DOHH2 (cell line): ENCODE measurements around the gene BAD.
A peak's percentile ranks its signal among the peaks of the same experiment; 100 is the strongest.

Experiments
- H3F3A ChIP-seq: fragments of 200-600 bp; sonication (generic), shearing (Covaris generic); 2 replicates; pipeline ENCODE4 v1.6.0; 2016; ENCODE audit warnings: antibody characterized with exemption, mild to moderate bottlenecking; ENCODE audit not compliant: control insufficient read depth, insufficient read depth
- H3K27ac ChIP-seq: fragments of 200-600 bp; sonication (generic); 2 replicates; pipeline ENCODE4 v1.5.1; 2014; ENCODE audit warnings: low read depth, mild to moderate bottlenecking, low read length, moderate library complexity
- H3K27me3 ChIP-seq: fragments of 200-600 bp; sonication (generic); 2 replicates; pipeline ENCODE4 v1.6.1; 2014; ENCODE audit warnings: mild to moderate bottlenecking, low read length, mixed read lengths; ENCODE audit not compliant: control insufficient read depth
- H3K36me3 ChIP-seq: fragments of 200-600 bp; sonication (generic); 2 replicates; pipeline ENCODE4 v1.6.1; 2014; ENCODE audit warnings: mild to moderate bottlenecking, low read length, moderate library complexity, mixed read lengths; ENCODE audit not compliant: control insufficient read depth
- H3K4me1 ChIP-seq: fragments of 200-600 bp; sonication (generic); 2 replicates; pipeline ENCODE4 v1.6.1; 2014; ENCODE audit warnings: mild to moderate bottlenecking, low read length, mixed read lengths; ENCODE audit not compliant: control insufficient read depth
- H3K4me2 ChIP-seq: fragments of 200-600 bp; sonication (generic); 2 replicates; pipeline ENCODE4 v1.6.0; 2014; ENCODE audit warnings: mild to moderate bottlenecking, low read length, moderate library complexity
- H3K4me3 ChIP-seq: fragments of 200-600 bp; sonication (generic); 2 replicates; pipeline ENCODE4 v1.5.1; 2014; ENCODE audit warnings: mild to moderate bottlenecking, low read length, mixed read lengths
- H3K79me2 ChIP-seq: fragments of 200-600 bp; sonication (generic); 2 replicates; pipeline ENCODE4 v1.6.1; 2014; ENCODE audit warnings: mild to moderate bottlenecking, low read length, mixed read lengths; ENCODE audit not compliant: control insufficient read depth
- H3K9me2 ChIP-seq: fragments of 200-600 bp; sonication (generic); replicated peaks from 2 replicates; pipeline ENCODE4 v1.6.1; 2014; ENCODE audit warnings: mild to moderate bottlenecking, low read length, mixed read lengths; ENCODE audit not compliant: control insufficient read depth
- H3K9me3 ChIP-seq: fragments of 200-600 bp; sonication (generic); 2 replicates; pipeline ENCODE4 v1.6.1; 2014; ENCODE audit warnings: antibody characterized with exemption, low read length, mixed read lengths; ENCODE audit not compliant: control insufficient read depth, insufficient read depth
- H4K20me1 ChIP-seq: fragments of 200-600 bp; sonication (generic); 2 replicates; pipeline ENCODE4 v1.6.0; 2014; ENCODE audit warnings: low read depth, mild to moderate bottlenecking, antibody characterized with exemption, low read length, moderate library complexity; ENCODE audit not compliant: control insufficient read depth, insufficient read depth
- CTCF ChIP-seq: fragments of 200-600 bp; sonication (generic); IDR thresholded peaks from one replicate; pipeline ENCODE4 v1.5.1; 2014; ENCODE audit warnings: antibody characterized with exemption, mild to moderate bottlenecking, low read depth, low read length; ENCODE audit not compliant: poor library complexity, severe bottlenecking
- EZH2phosphoT487 ChIP-seq: fragments of 200-600 bp; sonication (generic); IDR thresholded peaks from 2 replicates; pipeline ENCODE4 v1.6.1; 2017; ENCODE audit warnings: borderline replicate concordance, mild to moderate bottlenecking, antibody characterized with exemption, low read length, moderate library complexity, mixed read lengths

BAD gene

GRCh38 chr11:64295760-64296159 is 11.3 kb upstream of the BAD start:
- no peaks in the 10 kb centered on the region for H3F3A ChIP-seq
- H4K20me1 ChIP-seq, result no peaks in the 10 kb centered on the region
- H3K36me3 ChIP-seq, result no peaks in the 10 kb centered on the region
- H3K4me3 ChIP-seq, result no peak overlapping the region
- no peaks in the 10 kb centered on the region for H3K9me2 ChIP-seq
- no peak overlapping the region for H3K27ac ChIP-seq
- peaks cover 10% of the 10 kb centered on the region for H3K4me1 ChIP-seq
- peaks cover 92% of the 10 kb centered on the region for H3K27me3 ChIP-seq
- no peak for TF ChIP-seq EZH2phosphoT487
- H3K9me3 ChIP-seq, result no peaks in the 10 kb centered on the region
- no peak overlapping the region for H3K4me2 ChIP-seq
- no peaks in the 10 kb centered on the region for H3K79me2 ChIP-seq

GRCh38 chr11:64294774-64295173 is 10.3 kb upstream of the BAD start:
- Histone ChIP-seq H3K36me3 (no peaks in the 10 kb centered on the region), H3K79me2 (no peaks in the 10 kb centered on the region), H3K9me3 (no peaks in the 10 kb centered on the region), H3F3A (no peaks in the 10 kb centered on the region), H3K27me3 (peaks cover 84% of the 10 kb centered on the region), H3K4me2 (no peak overlapping the region), H3K4me3 (no peak overlapping the region), H3K4me1 (peaks cover under 1% of the 10 kb centered on the region; the same call in 1 of the 2 replicates), H3K27ac (no peak overlapping the region), H3K9me2 (no peaks in the 10 kb centered on the region), H4K20me1 (no peaks in the 10 kb centered on the region)
- TF ChIP-seq CTCF, result no peak
- TF ChIP-seq EZH2phosphoT487, result no peak

GRCh38 chr11:64292460-64293254 is 8.2 kb upstream of the BAD start:
- H3K4me3 ChIP-seq, result no peak overlapping the region
- H4K20me1 ChIP-seq, result no peaks in the 10 kb centered on the region
- TF ChIP-seq CTCF, result no peak
- H3K79me2 ChIP-seq, result no peaks in the 10 kb centered on the region
- no peak overlapping the region for H3K4me2 ChIP-seq
- H3K9me2 ChIP-seq, result no peaks in the 10 kb centered on the region
- H3F3A ChIP-seq, result no peaks in the 10 kb centered on the region
- no peaks in the 10 kb centered on the region for H3K9me3 ChIP-seq
- H3K27me3 ChIP-seq, result peaks cover 64% of the 10 kb centered on the region
- no peak overlapping the region for H3K27ac ChIP-seq
- no peaks in the 10 kb centered on the region for H3K4me1 ChIP-seq
- H3K36me3 ChIP-seq, result no peaks in the 10 kb centered on the region

- H3K4me1 ChIP-seq, result no peaks in the 10 kb centered on the region
- no peak overlapping the region for H3K27ac ChIP-seq
- H3K4me3 ChIP-seq, result no peak overlapping the region
- H3F3A ChIP-seq, result no peaks in the 10 kb centered on the region
- H3K27me3 ChIP-seq, result peaks cover 57% of the 10 kb centered on the region
- no peaks in the 10 kb centered on the region for H3K79me2 ChIP-seq
- H3K9me3 ChIP-seq, result no peaks in the 10 kb centered on the region
- H3K4me2 ChIP-seq, result no peak overlapping the region
- no peaks in the 10 kb centered on the region for H4K20me1 ChIP-seq
- no peaks in the 10 kb centered on the region for H3K9me2 ChIP-seq
- H3K36me3 ChIP-seq, result no peaks in the 10 kb centered on the region
- TF ChIP-seq CTCF (no peak), EZH2phosphoT487 (peak; percentile 33; the same call in 1 of the 2 replicates)
Observed at GRCh38 chr11:64291752-64292459, 7.4 kb upstream of the BAD start.
